PFSK-1 (cell line): ENCODE data around the gene PUS7L.

Source experiments
- FOXP2 ChIP-seq: optimal IDR thresholded peaks from 2 replicates; pipeline ENCODE3; 2011; ENCODE audit warnings: borderline replicate concordance, control low read depth, inconsistent platforms; ENCODE audit not compliant: insufficient read depth; ENCODE audit errors: extremely low read length, extremely low read depth
- POLR2AphosphoS5 ChIP-seq: IDR thresholded peaks from 2 replicates; pipeline ENCODE4 v1.6.1; 2012; ENCODE audit warnings: low read depth, mild to moderate bottlenecking, control low read depth, low read length, moderate library complexity
- REST ChIP-seq, 2 experiments: IDR thresholded peaks; 2 replicates each; pipeline versions ENCODE4 v1.6.1 to v1.8.0; 2011 to 2012; ENCODE audit warnings: low read depth in 2 of 2, low read length in 2 of 2, control low read depth in 1 of 2, inconsistent platforms in 1 of 2, mild to moderate bottlenecking in 1 of 2, moderate library complexity in 1 of 2; ENCODE audit not compliant: insufficient read depth in 1 of 2
- SIN3A ChIP-seq: IDR thresholded peaks from 2 replicates; pipeline ENCODE4 v1.6.1; 2012; ENCODE audit warnings: mild to moderate bottlenecking, low read length, moderate library complexity, borderline replicate concordance; ENCODE audit not compliant: insufficient read depth
- TAF1 ChIP-seq: IDR thresholded peaks from 2 replicates; pipeline ENCODE4 v1.6.1; 2012; ENCODE audit warnings: low read length, control low read depth, borderline replicate concordance; ENCODE audit not compliant: insufficient read depth

PUS7L gene

GRCh38 chr12:43740511-43741100 lies 18.0 kb downstream of the PUS7L start:
- TF ChIP-seq POLR2AphosphoS5 (no peak), TAF1 (no peak), SIN3A (no peak), REST (IDR thresholded peaks at IDR 0.05; ENCODE audit: insufficient read depth in 1 of 2, low read depth in 2 of 2, low read length in 2 of 2) (no peak), FOXP2 (no peak)

DNA sequence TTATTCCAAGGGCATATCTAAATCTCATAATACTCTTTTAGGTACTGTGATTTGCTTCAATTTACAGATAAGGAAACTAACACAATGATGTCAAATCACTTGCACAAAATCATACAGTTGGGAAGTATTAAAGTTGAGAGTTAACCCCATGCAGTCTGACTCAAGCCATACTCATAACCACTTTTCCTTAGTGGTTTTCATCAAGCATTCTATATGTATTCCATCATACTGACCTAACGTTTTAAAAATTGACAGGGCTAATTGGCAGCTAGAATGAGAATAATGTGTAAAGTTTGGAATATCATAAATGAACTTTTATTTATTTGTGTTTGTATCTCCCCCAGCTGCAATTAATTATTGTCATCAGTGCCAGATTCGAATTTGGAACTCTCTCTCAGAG lies 20.9 kb downstream of the PUS7L start:
- TF ChIP-seq REST (IDR thresholded peaks at IDR 0.05; ENCODE audit: insufficient read depth in 1 of 2, low read depth in 2 of 2, low read length in 2 of 2) (no peak), FOXP2 (no peak), SIN3A (no peak), TAF1 (no peak), POLR2AphosphoS5 (no peak)

DNA sequence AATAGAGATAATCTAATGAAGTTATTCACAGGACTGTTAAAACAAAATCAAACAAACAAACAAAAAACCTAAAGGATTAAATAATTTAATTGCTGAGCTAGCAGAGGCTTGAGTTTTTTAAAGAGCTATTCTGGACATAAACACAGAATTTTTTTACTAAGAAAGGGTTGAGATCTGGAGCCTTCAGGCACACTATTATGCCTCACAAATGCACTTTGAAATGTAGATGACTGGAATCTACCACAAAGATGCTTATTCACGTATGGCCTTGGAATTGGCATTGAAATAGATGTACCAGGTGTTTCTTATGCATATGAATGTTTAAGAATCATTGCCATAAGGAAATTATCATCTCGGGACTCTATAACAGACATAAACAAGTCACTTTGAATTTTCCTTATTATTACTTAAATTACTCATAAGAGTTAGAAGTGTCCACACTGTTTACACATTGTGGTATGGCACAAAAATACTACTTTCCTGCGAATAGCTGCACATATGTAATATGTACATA lies 21.6 kb downstream of the PUS7L start:
- no peak for TF ChIP-seq TAF1
- TF ChIP-seq SIN3A = no peak
- no peak for TF ChIP-seq FOXP2
- TF ChIP-seq POLR2AphosphoS5 = no peak

GRCh38 chr12:43733687-43734086 lies 24.9 kb downstream of the PUS7L start:
- no peak for TF ChIP-seq POLR2AphosphoS5
- no peak for TF ChIP-seq FOXP2

DNA sequence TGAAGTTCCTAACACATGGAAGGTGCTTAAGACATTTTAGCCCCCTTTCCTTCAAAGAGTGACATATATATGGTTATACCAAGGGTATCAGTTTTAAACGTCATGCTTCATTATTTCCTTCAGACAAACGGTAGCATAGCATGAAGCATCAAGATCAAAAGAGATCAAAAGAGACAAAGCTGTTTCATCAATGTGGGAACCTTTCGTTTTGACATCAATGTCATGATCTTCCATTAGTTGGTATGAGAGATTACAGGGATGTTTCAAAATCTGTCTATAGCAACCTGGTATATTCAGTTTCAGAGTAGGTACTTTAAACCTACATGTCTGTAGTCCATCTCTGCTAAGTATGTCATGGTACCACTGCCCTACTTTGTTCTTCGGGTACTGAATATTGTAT lies 28.3 kb downstream of the PUS7L start:
- TF ChIP-seq REST (IDR thresholded peaks at IDR 0.05; ENCODE audit: insufficient read depth in 1 of 2, low read depth in 2 of 2, low read length in 2 of 2) (no peak), FOXP2 (no peak), POLR2AphosphoS5 (no peak), SIN3A (no peak), TAF1 (no peak)

DNA sequence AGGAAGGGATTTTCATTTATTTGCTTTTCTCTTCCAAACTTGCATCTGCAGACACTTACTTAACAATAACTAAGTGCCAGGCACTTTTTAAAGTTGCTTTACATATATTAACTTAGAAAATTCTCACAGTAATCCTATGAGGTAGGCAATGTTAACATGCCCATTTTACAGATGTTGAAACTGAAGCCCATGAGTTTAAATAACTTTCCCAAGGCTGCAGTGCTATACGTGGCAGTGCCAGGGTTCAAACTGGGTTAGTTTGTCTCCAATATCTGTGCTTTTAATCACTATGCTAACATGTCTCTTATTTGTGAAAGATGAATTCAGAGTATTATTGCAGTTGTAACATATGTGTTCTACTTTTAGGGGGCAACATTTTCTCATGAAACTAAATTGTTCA lies 29.9 kb downstream of the PUS7L start:
- no peak for TF ChIP-seq SIN3A
- no peak for TF ChIP-seq REST (IDR thresholded peaks at IDR 0.05; ENCODE audit: insufficient read depth in 1 of 2, low read depth in 2 of 2, low read length in 2 of 2)
- TF ChIP-seq TAF1 = no peak
- TF ChIP-seq FOXP2 = no peak
- no peak for TF ChIP-seq POLR2AphosphoS5
